CD4-positive, alpha-beta T cell (primary cell): ENCODE data around the gene IDH3B. TPM values are rescaled to one million over a fixed set of nuclear protein-coding genes. Genes with fewer than 3 reads are reported as not detected.

Source experiments
- ATAC-seq: fragments of 200-7000 bp; cut with Tn5 transposase; one replicate; pipeline ENCODE4 v1.10.0; 2022; ENCODE audit warnings: mild to moderate bottlenecking; ENCODE audit not compliant: poor library complexity
- CTCF ChIA-PET: fragments of 350-600 bp; sonication (Branson Sonifier 250); formaldehyde crosslinking; loops from one replicate; lab custom pipeline; 2021; ENCODE audit warnings: antibody characterized with exemption, inconsistent platforms; lab: Charles Lee
- POLR2A ChIA-PET: fragments of 350-600 bp; sonication (Branson Sonifier 250); formaldehyde crosslinking; loops from one replicate; lab custom pipeline; 2021; ENCODE audit warnings: antibody characterized with exemption, inconsistent platforms; lab: Charles Lee
- DNase-seq, 14 experiments: peaks; one replicate each; pipeline ENCODE4 v3.0.0-alpha.2; 2013 to 2020; ENCODE audit warnings: mixed read lengths in 2 of 14
- H3K27ac ChIP-seq, 2 donors: one replicate each; pipeline versions ENCODE4 v1.5.1 to v1.7.0; 2013; ENCODE audit warnings: low read length in 2 of 2, low read depth in 1 of 2, mild to moderate bottlenecking in 1 of 2
- H3K27me3 ChIP-seq, 2 experiments: 1 replicate in 1 of 2; 2 replicates in 1 of 2; pipeline versions ENCODE4 v1.6.1 to v1.7.0; 2013; ENCODE audit warnings: low read length in 2 of 2, control low read depth in 1 of 2, mild to moderate bottlenecking in 1 of 2, moderate library complexity in 1 of 2; ENCODE audit not compliant: insufficient read depth in 2 of 2, control insufficient read depth in 1 of 2
- H3K36me3 ChIP-seq: one replicate; pipeline ENCODE4 v1.6.1; 2013; ENCODE audit warnings: low read length, control low read depth; ENCODE audit not compliant: insufficient read depth
- H3K4me1 ChIP-seq: one replicate; pipeline ENCODE4 v1.6.1; 2013; ENCODE audit warnings: low read length, control low read depth; ENCODE audit not compliant: insufficient read depth
- H3K4me3 ChIP-seq: one replicate; pipeline ENCODE4 v1.5.1; 2013; ENCODE audit warnings: mild to moderate bottlenecking, low read length, moderate library complexity
- H3K9me3 ChIP-seq, 2 experiments: 1 replicate in 1 of 2; 2 replicates in 1 of 2; pipeline versions ENCODE4 v1.6.1 to v1.7.0; 2013; ENCODE audit warnings: low read length in 2 of 2, mild to moderate bottlenecking in 2 of 2, control low read depth in 1 of 2, moderate library complexity in 1 of 2; ENCODE audit not compliant: control insufficient read depth in 1 of 2, insufficient read depth in 1 of 2
- H3K27ac Mint-ChIP-seq: one replicate; pipeline ENCODE4 v1.8.0; 2020; ENCODE audit warnings: mixed read lengths
- H3K27me3 Mint-ChIP-seq: one replicate; pipeline ENCODE4 v1.8.0; 2021; ENCODE audit warnings: mixed read lengths
- H3K36me3 Mint-ChIP-seq: one replicate; pipeline ENCODE4 v1.8.0; 2021; ENCODE audit warnings: low read depth, mixed read lengths
- H3K4me1 Mint-ChIP-seq: one replicate; pipeline ENCODE4 v1.8.0; 2021; ENCODE audit warnings: low read depth, mixed read lengths
- H3K4me3 Mint-ChIP-seq: one replicate; pipeline ENCODE4 v1.8.0; 2020; ENCODE audit warnings: mild to moderate bottlenecking, mixed read lengths
- H3K9me3 Mint-ChIP-seq: one replicate; pipeline ENCODE4 v1.8.0; 2020; ENCODE audit warnings: mixed read lengths
- CTCF ChIP-seq: fragments of 200-600 bp; IDR thresholded peaks from one replicate; pipeline ENCODE4 v1.8.0; 2022; ENCODE audit warnings: antibody characterized with exemption, mild to moderate bottlenecking
- intact Hi-C, 2 experiments: fragments of 100-400 bp; cut with DNase I in 1 of 2; cut with micrococcal nuclease in 1 of 2; formaldehyde crosslinking; loops; one replicate each; pipeline versions ENCODE4 v1.15.1 to v1.9.0; 2023 to 2025; cut with DNase I, micrococcal nuclease
- microRNA-seq: library from miRNA; unstranded; fragments of <30 nt; microRNA quantifications from one replicate; pipeline ENCODE4 v1.2.0, GENCODE V29; 2021; ENCODE audit warnings: borderline microRNAs expressed, borderline replicate concordance
- total RNA-seq, 174 experiments: library from RNA in 2 of 174; stranded (reverse) in 2 of 174; gene quantifications; one replicate each; pipeline ENCODE4 v1.2.3 and lab custom pipeline; 2021 to 2026

Gene IDH3B
- total RNA-seq, 2 experiments from 2014 or later, result 171 to 181 TPM

- Mint-ChIP-seq H3K4me3 (no peak overlapping the region), H3K9me3 (peaks cover 6% of the 10 kb centered on the region), H3K36me3 (no peaks in the 10 kb centered on the region), H3K27ac (no peak overlapping the region), H3K4me1 (no peaks in the 10 kb centered on the region), H3K27me3 (peaks cover 58% of the 10 kb centered on the region)
- no peak for ATAC-seq
- H3K4me3 ChIP-seq, result no peak overlapping the region
- H3K36me3 ChIP-seq, result no peaks in the 10 kb centered on the region
- no peaks in the 10 kb centered on the region for H3K4me1 ChIP-seq
- H3K27ac ChIP-seq, result no peak overlapping the region
- TF ChIP-seq CTCF, result no peak
- DNase-seq, result no peak
- intact Hi-C loops, result no loop called here
- POLR2A ChIA-PET, result no interaction called here
- peaks cover 11 to 20% of the 10 kb centered on the region in 2 experiments for H3K27me3 ChIP-seq
- CTCF ChIA-PET, result no interaction called here
- peaks cover 4 to 6% of the 10 kb centered on the region in 2 experiments for H3K9me3 ChIP-seq
Measured at GRCh38 chr20:2612073-2612472, 51.9 kb downstream of the IDH3B start.

- peaks cover 7 to 9% of the 10 kb centered on the region in 2 experiments for H3K9me3 ChIP-seq
- ChIA-PET CTCF (no interaction called here), POLR2A (no interaction called here)
- H3K27ac Mint-ChIP-seq, result no peak overlapping the region
- H3K4me3 Mint-ChIP-seq, result no peak overlapping the region
- H3K36me3 Mint-ChIP-seq, result no peaks in the 10 kb centered on the region
- H3K27me3 ChIP-seq, result peaks cover 11 to 14% of the 10 kb centered on the region in 2 experiments
- no peaks in the 10 kb centered on the region for H3K4me1 ChIP-seq
- no peak overlapping the region for H3K4me3 ChIP-seq
- TF ChIP-seq CTCF, result no peak
- no peaks in the 10 kb centered on the region for H3K36me3 ChIP-seq
- intact Hi-C loops, result no loop called here
- DNase-seq (no peak), ATAC-seq (no peak)
- H3K27ac ChIP-seq, result no peak overlapping the region
- peaks cover 6% of the 10 kb centered on the region for H3K9me3 Mint-ChIP-seq
- peaks cover 54% of the 10 kb centered on the region for H3K27me3 Mint-ChIP-seq
- H3K4me1 Mint-ChIP-seq, result no peaks in the 10 kb centered on the region
Measured at GRCh38 chr20:2610941-2611720, 52.9 kb downstream of the IDH3B start.

GRCh38 chr20:2610326-2610725 is 53.7 kb downstream of the IDH3B start:
- H3K4me3 ChIP-seq, result no peak overlapping the region
- intact Hi-C loops, result no loop called here
- no peaks in the 10 kb centered on the region for H3K36me3 ChIP-seq
- no peaks in the 10 kb centered on the region for H3K4me1 ChIP-seq
- peaks cover 11 to 14% of the 10 kb centered on the region in 2 experiments for H3K27me3 ChIP-seq
- H3K27me3 Mint-ChIP-seq, result peaks cover 49% of the 10 kb centered on the region
- no peak for DNase-seq
- no peak for TF ChIP-seq CTCF
- H3K27ac Mint-ChIP-seq, result no peak overlapping the region
- H3K27ac ChIP-seq, result no peak overlapping the region
- POLR2A ChIA-PET, result no interaction called here
- H3K36me3 Mint-ChIP-seq, result no peaks in the 10 kb centered on the region
- no peaks in the 10 kb centered on the region for H3K4me1 Mint-ChIP-seq
- H3K4me3 Mint-ChIP-seq, result no peak overlapping the region
- H3K9me3 Mint-ChIP-seq, result peaks cover 6% of the 10 kb centered on the region
- ATAC-seq, result no peak
- CTCF ChIA-PET, result no interaction called here
- peaks cover 9 to 13% of the 10 kb centered on the region in 2 experiments for H3K9me3 ChIP-seq

Small RNA genes lying within 50 kb of the gene (microRNA-seq; reads per million reads assigned to microRNA genes)
- gene MIR1292, result 9.8 reads per million, percentile 37 among the genes with 10 or more reads in this experiment

Other genes starting within 250 kb of the IDH3B start
- 100 to 1,000 TPM; 146 to 147 TPM for gene SNRPB, start 193.4 kb downstream of the IDH3B start, total RNA-seq
- 1 to 10 TPM; 5.0 to 5.1 TPM for gene ZNF343, start 155.3 kb downstream of the IDH3B start, total RNA-seq
- not detected for gene TMC2, start 127.6 kb downstream of the IDH3B start, total RNA-seq
- gene NOP56, start 11.6 kb downstream of the IDH3B start, total RNA-seq, result 100 to 1,000 TPM; 261 to 262 TPM
- gene EBF4, start 28.6 kb upstream of the IDH3B start, total RNA-seq, result 1 to 10 TPM; 4.2 to 5.1 TPM
- not detected for gene CPXM1, start 136.4 kb upstream of the IDH3B start, total RNA-seq
- not detected for gene C20orf141, start 150.8 kb upstream of the IDH3B start, total RNA-seq
- gene TMEM239, start 152.1 kb upstream of the IDH3B start, total RNA-seq, result not detected
- gene PCED1A, start 176.4 kb upstream of the IDH3B start, total RNA-seq, result 10 to 100 TPM; 69.2 to 69.7 TPM
- 10 to 100 TPM; 38.2 to 40.6 TPM for gene VPS16, start 176.5 kb upstream of the IDH3B start, total RNA-seq
- 10 to 100 TPM; 65.4 to 69.5 TPM for gene PTPRA, start 209.3 kb upstream of the IDH3B start, total RNA-seq